ENCODE measurements around the gene ZNF83.
A peak's percentile ranks its signal among the peaks of the same experiment; 100 is the strongest.
"Not testable (repeated sequence)": the region's sequence is repeated elsewhere in the genome, so short reads cannot be mapped to it uniquely, and the experiment has no call there.

Gene ZNF83

DNA sequence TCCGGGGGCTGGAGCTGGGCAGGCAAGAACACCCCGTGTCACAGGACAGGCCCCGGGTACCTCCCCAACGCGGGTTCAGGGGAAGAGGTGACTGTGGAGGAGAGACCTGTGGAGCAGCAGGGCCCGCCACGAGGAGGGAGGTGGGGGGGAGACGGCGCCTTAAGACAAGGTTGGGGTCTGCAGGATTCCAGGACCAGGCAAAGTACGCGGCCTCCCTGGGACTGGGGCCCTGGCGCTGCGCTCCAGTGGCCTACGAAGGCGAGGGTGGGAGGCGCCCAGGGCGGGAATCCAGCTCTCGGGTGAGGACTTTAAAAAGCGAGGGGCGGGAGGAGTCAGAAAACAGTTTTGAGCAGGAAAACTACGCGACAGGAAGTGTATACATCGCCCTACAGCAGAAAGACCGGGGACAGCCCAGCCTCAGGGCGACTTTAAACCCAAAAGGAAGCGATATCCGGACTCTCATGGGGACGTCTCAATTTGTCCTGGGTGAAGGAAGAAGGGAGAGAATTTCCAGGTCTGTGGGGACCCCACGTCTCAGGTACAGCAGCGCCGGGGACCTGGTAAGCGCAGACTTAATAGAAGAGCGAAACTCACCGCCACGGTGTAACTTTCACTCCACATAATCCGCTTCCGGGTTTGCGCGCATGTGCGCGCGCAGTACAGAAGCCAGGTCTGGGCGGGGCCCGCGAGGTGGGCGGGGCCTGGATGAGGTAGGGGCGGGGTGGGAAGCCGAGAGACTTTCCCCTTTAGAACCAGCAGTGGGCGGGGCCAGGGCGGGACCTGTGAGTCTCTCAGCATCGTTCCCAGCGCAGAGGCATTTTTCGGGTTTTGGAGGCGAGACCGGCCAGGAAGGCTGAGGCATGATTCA lies at the start of gene ZNF83:
Gene ZNF83, minus strand, starts transcription at position 638 of the 868 bp plus-strand sequence.
- H3K36me3 Mint-ChIP-seq = peaks cover 11% of the 10 kb centered on the region
- peaks cover 9% of the 10 kb centered on the region for H3K4me1 Mint-ChIP-seq
- peak within 1 kb of the TSS; percentile 93 for H3K27ac Mint-ChIP-seq
- H3K27me3 Mint-ChIP-seq = no peaks in the 10 kb centered on the region
- DNase-seq (ENCODE audit: low spot score in 2 of 2) = peak; percentile 82 to 89
- H3K4me3 Mint-ChIP-seq = peak within 1 kb of the TSS; percentile 93
- peaks cover 17% of the 10 kb centered on the region for H3K9me3 Mint-ChIP-seq
- peak; percentile 94 for ATAC-seq (ENCODE audit: low read depth)

DNA sequence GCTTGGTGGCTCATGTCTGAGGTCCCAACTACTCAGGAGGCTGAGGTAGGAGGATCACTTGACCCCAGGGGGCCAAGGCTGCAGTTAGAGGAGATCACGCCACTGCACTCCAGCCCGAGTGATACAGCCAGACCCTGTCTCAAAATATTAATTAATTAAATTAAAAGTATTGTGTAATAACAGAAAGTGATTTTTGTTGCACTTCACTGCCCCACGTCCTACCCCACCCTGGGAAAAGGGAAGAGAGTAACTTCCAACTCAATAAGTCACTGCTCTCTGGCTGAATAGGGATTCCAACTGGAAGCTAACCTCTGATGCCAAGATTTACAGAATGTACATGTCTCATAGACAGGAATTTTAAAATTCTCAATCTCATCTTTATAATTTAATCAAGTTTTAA lies 49.5 kb upstream of the ZNF83 start:
- peaks cover 10% of the 10 kb centered on the region for H3K36me3 Mint-ChIP-seq
- H3K9me3 Mint-ChIP-seq = no peaks in the 10 kb centered on the region
- no peak for DNase-seq (ENCODE audit: low spot score in 2 of 2)
- no peak for ATAC-seq (ENCODE audit: low read depth)
- H3K27ac Mint-ChIP-seq = no peak overlapping the region
- H3K4me1 Mint-ChIP-seq = peaks cover 16% of the 10 kb centered on the region
- no peak overlapping the region for H3K4me3 Mint-ChIP-seq
- no peaks in the 10 kb centered on the region for H3K27me3 Mint-ChIP-seq

DNA sequence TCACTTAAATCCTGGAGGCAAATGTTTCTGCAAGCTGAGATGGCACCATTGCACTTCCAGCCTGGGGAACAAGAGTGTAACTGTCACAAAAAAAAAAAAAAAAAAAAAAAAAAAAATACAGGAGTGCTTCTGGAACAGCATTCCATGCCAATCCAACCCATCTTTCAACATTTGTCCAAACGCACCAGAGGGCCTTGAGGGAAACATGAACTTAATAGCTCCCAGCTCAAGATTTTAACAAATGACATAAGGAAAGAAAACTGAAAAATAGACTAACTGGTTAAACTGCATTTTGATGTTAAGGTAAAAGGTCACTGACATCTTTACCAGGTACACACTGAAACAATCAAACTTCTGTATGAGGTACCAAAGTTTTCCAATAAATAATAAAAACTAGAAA lies 47.7 kb upstream of the ZNF83 start:
- DNase-seq (ENCODE audit: low spot score in 2 of 2) (no peak), ATAC-seq (ENCODE audit: low read depth) (no peak)
- no peaks in the 10 kb centered on the region for H3K27me3 Mint-ChIP-seq
- H3K9me3 Mint-ChIP-seq = no peaks in the 10 kb centered on the region
- H3K4me3 Mint-ChIP-seq = no peak overlapping the region
- H3K36me3 Mint-ChIP-seq = peaks cover 12% of the 10 kb centered on the region
- peaks cover 20% of the 10 kb centered on the region for H3K4me1 Mint-ChIP-seq
- H3K27ac Mint-ChIP-seq = no peak overlapping the region

DNA sequence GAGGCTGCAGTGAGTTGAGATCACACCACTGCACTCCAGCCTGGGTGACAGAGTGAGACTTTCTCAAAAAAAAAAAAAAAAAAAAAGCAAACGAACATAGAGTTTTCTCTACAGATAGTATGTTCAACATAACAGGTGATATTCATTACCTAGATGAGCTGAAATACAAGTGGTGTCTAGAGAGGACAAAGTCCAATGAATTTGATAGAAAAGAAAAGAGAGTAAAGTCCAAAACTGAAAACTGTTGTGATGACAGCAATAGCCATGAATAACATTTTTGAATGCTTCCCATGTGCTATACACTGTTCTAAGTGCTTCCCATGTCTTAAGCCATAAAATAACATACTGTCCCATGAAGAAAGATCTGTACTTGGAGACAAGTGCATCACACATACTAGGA lies 43.1 kb upstream of the ZNF83 start:
- Mint-ChIP-seq H3K4me1 (peaks cover 13% of the 10 kb centered on the region), H3K36me3 (peaks cover 29% of the 10 kb centered on the region)
- not testable (repeated sequence) for H3K9me3 Mint-ChIP-seq; H3K4me3 Mint-ChIP-seq; H3K27ac Mint-ChIP-seq; ATAC-seq (ENCODE audit: low read depth); DNase-seq (ENCODE audit: low spot score in 2 of 2); H3K27me3 Mint-ChIP-seq

DNA sequence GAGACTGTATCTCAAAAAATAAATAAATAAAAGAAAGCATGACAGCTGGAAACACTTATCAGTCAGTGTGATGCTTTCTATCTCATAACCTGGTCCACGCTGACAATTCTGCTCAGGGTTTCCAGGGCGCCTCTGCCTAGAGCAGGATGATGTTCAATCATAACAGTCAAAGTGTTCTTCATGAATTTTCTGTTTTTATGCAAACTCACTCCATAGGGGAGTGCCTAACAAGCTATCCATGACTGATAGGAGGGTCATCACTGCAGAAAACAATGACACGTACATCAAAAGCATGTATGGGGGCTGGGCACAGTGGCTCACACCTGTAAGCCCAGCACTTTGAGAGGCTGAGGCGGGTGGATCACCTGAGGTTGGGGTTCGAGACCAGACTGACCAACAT lies 41.4 kb upstream of the ZNF83 start:
- Mint-ChIP-seq H3K36me3 (peaks cover 35% of the 10 kb centered on the region), H3K27me3 (no peaks in the 10 kb centered on the region), H3K4me1 (peaks cover 19% of the 10 kb centered on the region), H3K4me3 (no peak overlapping the region), H3K27ac (no peak overlapping the region), H3K9me3 (peaks cover 3% of the 10 kb centered on the region)
- DNase-seq (ENCODE audit: low spot score in 2 of 2) (no peak), ATAC-seq (ENCODE audit: low read depth) (no peak)

DNA sequence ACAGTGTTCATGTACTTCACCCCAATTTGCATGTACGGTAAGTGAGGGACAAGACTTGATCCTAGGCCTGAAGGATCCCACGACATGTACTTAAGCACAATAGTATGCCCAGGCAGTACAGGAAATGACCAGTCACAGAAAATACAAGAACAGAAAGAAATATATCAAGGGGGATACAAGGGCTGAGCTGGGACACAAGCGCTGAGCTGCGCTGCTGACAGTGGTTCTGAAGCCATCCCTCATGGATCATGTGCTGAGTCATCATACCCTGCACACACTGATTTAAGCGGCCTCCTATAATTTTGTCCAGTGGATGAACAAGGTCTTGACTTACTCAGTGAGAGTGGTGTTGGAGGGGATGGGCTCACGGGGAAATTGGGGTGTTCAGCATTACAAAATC lies 37.1 kb upstream of the ZNF83 start:
- H3K9me3 Mint-ChIP-seq; H3K27me3 Mint-ChIP-seq; DNase-seq (ENCODE audit: low spot score in 2 of 2); ATAC-seq (ENCODE audit: low read depth); H3K27ac Mint-ChIP-seq; H3K4me3 Mint-ChIP-seq: not testable (repeated sequence)
- peaks cover 15% of the 10 kb centered on the region for H3K4me1 Mint-ChIP-seq
- peaks cover 36% of the 10 kb centered on the region for H3K36me3 Mint-ChIP-seq

DNA sequence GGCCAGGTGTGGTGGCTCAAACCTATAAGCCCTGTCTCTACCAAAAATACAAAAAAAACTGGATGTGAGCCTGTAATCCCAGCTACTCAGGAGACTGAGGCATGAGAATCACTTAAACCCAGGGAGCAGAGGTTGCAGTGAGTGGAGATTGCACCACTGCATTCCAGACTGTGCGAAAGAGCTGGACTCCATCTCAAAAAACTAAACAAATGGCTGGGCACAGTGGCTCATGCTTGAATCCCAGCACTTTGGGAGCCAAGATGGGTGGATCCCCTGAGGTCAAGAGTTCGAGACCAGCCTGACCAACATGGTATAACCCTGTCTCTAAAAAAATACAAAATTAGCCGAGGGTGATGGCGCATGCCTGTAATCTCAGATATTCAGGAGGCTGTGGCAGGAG lies 34.9 kb upstream of the ZNF83 start:
- ATAC-seq (ENCODE audit: low read depth) (no peak), DNase-seq (ENCODE audit: low spot score in 2 of 2) (no peak)
- Mint-ChIP-seq H3K36me3 (peaks cover 31% of the 10 kb centered on the region), H3K27ac (no peak overlapping the region), H3K9me3 (peaks cover 1% of the 10 kb centered on the region), H3K4me3 (no peak overlapping the region), H3K4me1 (peaks cover 13% of the 10 kb centered on the region), H3K27me3 (no peaks in the 10 kb centered on the region)

DNA sequence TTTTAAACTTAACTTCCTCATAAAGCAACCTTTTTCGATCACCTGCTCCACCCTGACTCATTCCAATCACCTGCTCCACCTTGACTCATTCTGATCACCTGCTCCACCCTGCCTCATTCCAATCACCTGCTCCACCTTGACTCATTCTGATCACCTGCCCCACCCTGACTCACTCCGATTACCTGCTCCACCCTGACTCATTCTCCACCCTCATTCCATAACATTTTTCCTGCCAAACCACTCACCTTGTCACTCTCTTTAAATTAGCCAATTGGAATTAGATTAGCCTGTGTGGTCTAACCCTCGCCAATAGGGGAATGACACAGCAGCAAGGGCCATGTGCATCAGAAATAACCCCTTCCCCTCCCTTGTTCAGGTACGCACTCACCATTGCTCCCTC lies 31.9 kb upstream of the ZNF83 start:
- no peak overlapping the region for H3K27ac Mint-ChIP-seq
- no peak for DNase-seq (ENCODE audit: low spot score in 2 of 2)
- H3K9me3 Mint-ChIP-seq = no peaks in the 10 kb centered on the region
- H3K36me3 Mint-ChIP-seq = peaks cover 23% of the 10 kb centered on the region
- H3K4me1 Mint-ChIP-seq = peaks cover 5% of the 10 kb centered on the region
- H3K4me3 Mint-ChIP-seq = no peak overlapping the region
- H3K27me3 Mint-ChIP-seq = no peaks in the 10 kb centered on the region
- ATAC-seq (ENCODE audit: low read depth) = no peak

DNA sequence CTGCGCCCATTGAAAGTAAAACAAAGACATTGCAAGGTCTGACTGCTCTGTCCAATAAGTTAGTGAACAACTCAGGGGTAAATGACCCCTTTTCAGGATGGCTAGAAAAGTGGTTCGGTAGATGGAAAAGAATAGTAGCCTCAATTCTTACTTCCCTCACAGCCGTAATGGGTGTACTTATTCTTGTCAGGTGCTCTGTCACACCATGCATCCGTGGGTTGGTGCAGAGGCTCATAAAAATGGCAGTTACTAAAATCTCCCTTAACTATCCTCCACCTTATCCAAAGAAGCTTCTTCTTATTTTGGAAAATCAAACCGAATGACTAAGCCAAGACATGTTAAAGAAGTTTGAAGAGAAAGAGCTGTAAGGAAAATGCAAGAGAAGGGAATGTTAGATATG lies 31.4 kb upstream of the ZNF83 start:
- Mint-ChIP-seq H3K4me1 (peaks cover 5% of the 10 kb centered on the region), H3K27me3 (no peaks in the 10 kb centered on the region), H3K9me3 (no peaks in the 10 kb centered on the region), H3K36me3 (peaks cover 21% of the 10 kb centered on the region), H3K27ac (no peak overlapping the region), H3K4me3 (no peak overlapping the region)
- ATAC-seq (ENCODE audit: low read depth) (no peak), DNase-seq (ENCODE audit: low spot score in 2 of 2) (no peak)

DNA sequence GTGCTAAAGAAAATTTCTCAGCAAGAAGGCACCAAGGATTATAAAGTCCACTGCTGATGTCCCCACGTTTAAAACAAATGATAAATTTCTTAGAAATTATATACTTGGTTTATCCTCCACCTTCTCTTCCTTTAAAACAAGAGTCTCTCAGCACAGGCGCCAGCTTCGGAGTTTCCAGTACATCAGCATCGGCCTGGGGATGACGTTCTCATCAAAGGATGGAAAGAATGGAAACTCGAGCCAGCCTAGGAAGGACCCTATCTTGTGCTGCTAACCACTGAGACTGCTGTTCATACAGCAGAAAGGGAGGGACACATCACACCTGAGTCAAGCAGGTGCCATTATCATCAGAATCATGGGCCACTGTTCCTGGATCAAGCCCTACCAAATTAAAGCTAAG lies 29.8 kb upstream of the ZNF83 start:
- H3K36me3 Mint-ChIP-seq = peaks cover 14% of the 10 kb centered on the region
- DNase-seq (ENCODE audit: low spot score in 2 of 2) (no peak), ATAC-seq (ENCODE audit: low read depth) (no peak)
- no peak overlapping the region for H3K4me3 Mint-ChIP-seq
- peaks cover 3% of the 10 kb centered on the region for H3K4me1 Mint-ChIP-seq
- no peak overlapping the region for H3K27ac Mint-ChIP-seq
- H3K27me3 Mint-ChIP-seq = no peaks in the 10 kb centered on the region
- no peaks in the 10 kb centered on the region for H3K9me3 Mint-ChIP-seq

DNA sequence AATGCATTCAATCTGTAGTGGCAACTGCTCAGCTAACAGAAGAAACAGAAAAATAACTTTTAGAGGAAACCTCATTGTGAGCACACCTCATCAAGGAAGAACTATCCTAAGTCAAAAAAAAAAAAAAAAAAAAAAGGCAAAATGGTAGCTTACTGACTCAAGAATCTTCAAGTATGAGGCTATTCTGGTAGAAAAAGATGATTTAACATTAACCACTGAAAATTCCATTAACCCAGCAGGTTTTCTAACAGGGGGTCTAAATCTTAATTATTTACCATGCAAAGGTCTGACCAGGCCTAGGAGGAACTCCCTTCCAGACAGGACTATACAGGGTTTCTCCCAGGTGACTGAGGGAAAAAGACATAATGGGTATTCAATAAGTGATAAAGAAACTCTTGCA lies 28.4 kb upstream of the ZNF83 start:
- peaks cover 3% of the 10 kb centered on the region for H3K4me1 Mint-ChIP-seq
- no peak for ATAC-seq (ENCODE audit: low read depth)
- H3K4me3 Mint-ChIP-seq = no peak overlapping the region
- H3K27ac Mint-ChIP-seq = no peak overlapping the region
- H3K27me3 Mint-ChIP-seq = no peaks in the 10 kb centered on the region
- no peaks in the 10 kb centered on the region for H3K9me3 Mint-ChIP-seq
- DNase-seq (ENCODE audit: low spot score in 2 of 2) = no peak
- peaks cover 21% of the 10 kb centered on the region for H3K36me3 Mint-ChIP-seq

DNA sequence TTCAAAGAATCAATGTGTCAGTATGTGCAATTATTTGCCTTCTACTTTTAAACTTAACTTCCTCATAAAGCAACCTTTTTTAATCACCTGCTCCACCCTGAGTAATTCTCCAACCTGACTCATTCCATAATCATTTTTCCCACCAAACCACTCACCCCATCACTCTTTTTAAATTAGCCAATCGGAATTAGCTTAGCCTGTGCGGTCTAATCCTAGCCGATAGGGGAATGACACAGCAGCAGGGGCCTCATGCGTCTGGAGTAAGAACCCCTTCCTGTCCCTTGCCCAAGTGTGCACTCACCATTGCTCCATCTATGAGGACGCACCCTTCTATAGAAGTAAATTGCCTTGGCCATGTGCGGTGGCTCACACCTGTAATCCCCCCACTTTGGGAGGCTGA lies 27.4 kb upstream of the ZNF83 start:
- no peak overlapping the region for H3K4me3 Mint-ChIP-seq
- H3K36me3 Mint-ChIP-seq = peaks cover 25% of the 10 kb centered on the region
- DNase-seq (ENCODE audit: low spot score in 2 of 2) = no peak
- H3K4me1 Mint-ChIP-seq = peaks cover 3% of the 10 kb centered on the region
- no peaks in the 10 kb centered on the region for H3K9me3 Mint-ChIP-seq
- H3K27me3 Mint-ChIP-seq = no peaks in the 10 kb centered on the region
- no peak overlapping the region for H3K27ac Mint-ChIP-seq
- no peak for ATAC-seq (ENCODE audit: low read depth)

DNA sequence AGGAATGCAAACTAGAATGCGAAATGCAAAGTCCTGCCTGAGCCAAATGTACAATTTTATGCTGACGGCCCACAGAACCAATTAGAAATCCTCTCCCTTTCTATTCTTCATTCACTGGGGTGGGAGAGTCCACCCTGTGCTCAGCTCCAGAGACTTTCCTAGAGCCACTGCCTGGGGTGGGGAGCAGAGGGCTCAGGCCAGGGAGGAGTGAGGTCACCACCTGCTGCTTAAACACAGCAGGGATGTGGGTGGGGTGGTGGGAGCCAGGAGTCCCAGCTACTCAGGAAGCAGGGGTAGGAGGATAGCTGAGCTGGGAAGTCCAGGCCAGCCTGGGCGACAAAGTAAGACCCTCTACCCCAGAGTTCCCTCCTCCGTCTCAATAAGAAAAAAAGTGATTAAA lies 26.9 kb upstream of the ZNF83 start:
- peaks cover 27% of the 10 kb centered on the region for H3K36me3 Mint-ChIP-seq
- H3K27ac Mint-ChIP-seq = no peak overlapping the region
- DNase-seq (ENCODE audit: low spot score in 2 of 2) (no peak), ATAC-seq (ENCODE audit: low read depth) (no peak)
- H3K27me3 Mint-ChIP-seq = no peaks in the 10 kb centered on the region
- H3K4me1 Mint-ChIP-seq = peaks cover 2% of the 10 kb centered on the region
- no peak overlapping the region for H3K4me3 Mint-ChIP-seq
- H3K9me3 Mint-ChIP-seq = no peaks in the 10 kb centered on the region

DNA sequence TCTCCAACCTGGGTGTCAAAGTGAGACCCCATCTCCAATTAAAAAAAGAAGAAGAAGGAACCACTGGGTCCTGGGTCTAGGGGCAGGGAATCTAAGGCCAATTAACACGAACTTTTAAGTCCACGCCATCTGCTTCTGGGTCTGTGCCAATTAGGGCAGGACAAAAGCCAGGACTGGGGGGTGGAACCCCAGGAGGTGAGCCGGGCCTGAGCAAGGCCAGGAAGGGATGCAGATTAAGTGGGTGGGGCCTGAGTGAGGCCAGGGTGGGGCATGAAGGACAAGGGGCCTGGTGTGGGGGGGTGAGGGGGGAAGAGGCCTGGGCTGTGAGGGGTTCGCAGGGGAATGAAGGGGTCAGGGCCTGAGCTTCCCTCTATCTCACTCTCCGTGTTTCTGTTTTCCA lies 26.3 kb upstream of the ZNF83 start:
- Mint-ChIP-seq H3K27ac (no peak overlapping the region), H3K9me3 (no peaks in the 10 kb centered on the region), H3K27me3 (no peaks in the 10 kb centered on the region), H3K4me1 (no peaks in the 10 kb centered on the region), H3K4me3 (no peak overlapping the region), H3K36me3 (peaks cover 28% of the 10 kb centered on the region)
- ATAC-seq (ENCODE audit: low read depth) (no peak), DNase-seq (ENCODE audit: low spot score in 2 of 2) (no peak)

DNA sequence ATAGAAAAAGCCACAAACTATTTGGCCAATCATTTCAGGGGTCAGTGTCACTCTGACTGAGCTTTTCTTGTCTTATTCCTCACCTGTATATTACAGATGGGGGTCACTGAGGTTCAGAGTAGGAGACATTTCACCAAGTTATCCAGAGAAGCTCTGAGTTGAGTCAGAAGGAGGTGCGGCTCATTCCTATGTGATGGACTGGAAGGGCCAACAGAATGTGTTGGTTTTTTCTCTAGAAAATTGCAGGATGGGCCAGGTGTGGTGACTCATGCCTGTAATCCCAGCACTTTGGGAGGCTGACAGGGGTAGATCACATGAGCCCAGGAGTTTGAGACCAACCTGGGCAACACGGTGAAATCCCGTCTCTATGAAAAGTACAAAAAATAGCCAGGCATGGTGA lies 24.5 kb upstream of the ZNF83 start:
- Mint-ChIP-seq H3K36me3 (peaks cover 40% of the 10 kb centered on the region), H3K27me3 (no peaks in the 10 kb centered on the region), H3K9me3 (no peaks in the 10 kb centered on the region), H3K4me3 (no peak overlapping the region), H3K27ac (no peak overlapping the region), H3K4me1 (no peaks in the 10 kb centered on the region)
- ATAC-seq (ENCODE audit: low read depth) = no peak
- no peak for DNase-seq (ENCODE audit: low spot score in 2 of 2)
